GM21447 (cell line): ENCODE results near the gene FAM83C.

Source experiments
- ATAC-seq: cut with Tn5 transposase; IDR thresholded peaks from one replicate; pipeline ENCODE4 v1.9.1; 2021; ENCODE audit not compliant: unreplicated experiment

FAM83C gene

GRCh38 chr20:35300469-35301262, 8.4 kb upstream of the FAM83C start:
- no peak for ATAC-seq

GRCh38 chr20:35299780-35300179, 7.6 kb upstream of the FAM83C start:
- no peak for ATAC-seq

GRCh38 chr20:35298264-35298663, 6.0 kb upstream of the FAM83C start:
- no peak for ATAC-seq

GRCh38 chr20:35297740-35298139, 5.5 kb upstream of the FAM83C start:
- no peak for ATAC-seq

GRCh38 chr20:35297155-35297554, 4.9 kb upstream of the FAM83C start:
- no peak for ATAC-seq

GRCh38 chr20:35296101-35296554, 3.9 kb upstream of the FAM83C start:
- ATAC-seq, result no peak

GRCh38 chr20:35295674-35296073, 3.4 kb upstream of the FAM83C start:
- ATAC-seq, result no peak

- ATAC-seq, result no peak
Measured at GRCh38 chr20:35295058-35295457, 2.8 kb upstream of the FAM83C start.

- no peak for ATAC-seq
Measured at GRCh38 chr20:35294293-35294685, 2.1 kb upstream of the FAM83C start.

GRCh38 chr20:35293303-35294292, 1.4 kb upstream of the FAM83C start:
- ATAC-seq, result no peak

GRCh38 chr20:35292504-35293285, 470 bp upstream of the FAM83C start:
- no peak for ATAC-seq

GRCh38 chr20:35290887-35291417, 1.3 kb downstream of the FAM83C start:
- ATAC-seq, result no peak

GRCh38 chr20:35290186-35290886, 1.9 kb downstream of the FAM83C start:
- ATAC-seq, result no peak

GRCh38 chr20:35288325-35289060, 3.7 kb downstream of the FAM83C start:
- ATAC-seq, result no peak

- ATAC-seq, result no peak
Measured at GRCh38 chr20:35287509-35288324, 4.5 kb downstream of the FAM83C start.

GRCh38 chr20:35286899-35287508, 5.2 kb downstream of the FAM83C start:
- no peak for ATAC-seq

- no peak for ATAC-seq
Measured at GRCh38 chr20:35286077-35286898, 5.9 kb downstream of the FAM83C start.

GRCh38 chr20:35285806-35286076, 6.5 kb downstream of the FAM83C start:
- no peak for ATAC-seq
